Gastrocnemius medialis (tissue), 4 donors: Measurements from ENCODE around the gene MYT1.

ENCODE experiments used
- POLR2A ChIP-seq, 2 donors: fragments of 450-650 bp; IDR thresholded peaks; one replicate each; pipeline ENCODE4 v1.6.1; 2017; ENCODE audit warnings: antibody characterized with exemption in 2 of 2, mild to moderate bottlenecking in 2 of 2, moderate library complexity in 2 of 2
- TF ChIP-seq, protein P1 (sequence below), 5 experiments: fragments of 450-650 bp in 3 of 5; fragments of 200-600 bp in 2 of 5; sonication (generic) in 2 of 5; IDR thresholded peaks in 4 of 5; conservative IDR thresholded peaks in 1 of 5; 1 replicate in 4 of 5; 2 replicates in 1 of 5; pipeline ENCODE4 v1.5.1; 2016 to 2019; ENCODE audit warnings: antibody characterized with exemption in 5 of 5, mild to moderate bottlenecking in 3 of 5, moderate library complexity in 3 of 5

DNA sequence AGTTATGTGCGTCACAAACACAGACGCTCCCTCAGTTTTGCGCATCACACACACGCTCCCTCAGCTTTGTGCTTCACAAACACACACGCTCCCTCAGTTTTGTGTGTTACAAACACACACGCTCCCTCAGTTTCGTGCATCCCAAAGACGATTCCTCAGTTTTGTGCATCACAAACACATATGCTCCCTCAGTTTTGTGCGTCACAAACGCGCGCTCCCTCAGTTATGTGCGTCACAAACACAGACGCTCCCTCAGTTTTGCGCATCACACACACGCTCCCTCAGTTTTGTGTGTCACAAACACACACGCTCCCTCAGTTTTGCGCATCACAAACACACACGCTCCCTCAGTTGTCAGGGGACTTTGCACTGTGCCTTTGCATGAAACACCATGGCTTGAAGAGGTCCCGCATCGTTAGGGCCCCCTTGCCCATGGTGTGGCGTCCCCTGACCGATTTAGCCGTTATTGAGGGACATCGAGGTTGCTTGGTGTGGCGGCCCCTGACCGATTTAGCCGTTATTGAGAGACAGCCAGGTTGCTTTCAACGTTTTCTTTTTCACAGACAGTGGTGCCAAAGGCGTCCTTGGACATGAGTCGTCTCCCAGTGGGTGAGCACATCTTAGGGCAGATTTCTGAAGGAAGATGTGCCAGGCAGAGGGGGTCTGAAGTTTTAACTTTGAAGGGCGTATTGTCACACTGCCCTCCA lies 28.1 kb upstream of the MYT1 start:
- TF ChIP-seq, protein P1, sequence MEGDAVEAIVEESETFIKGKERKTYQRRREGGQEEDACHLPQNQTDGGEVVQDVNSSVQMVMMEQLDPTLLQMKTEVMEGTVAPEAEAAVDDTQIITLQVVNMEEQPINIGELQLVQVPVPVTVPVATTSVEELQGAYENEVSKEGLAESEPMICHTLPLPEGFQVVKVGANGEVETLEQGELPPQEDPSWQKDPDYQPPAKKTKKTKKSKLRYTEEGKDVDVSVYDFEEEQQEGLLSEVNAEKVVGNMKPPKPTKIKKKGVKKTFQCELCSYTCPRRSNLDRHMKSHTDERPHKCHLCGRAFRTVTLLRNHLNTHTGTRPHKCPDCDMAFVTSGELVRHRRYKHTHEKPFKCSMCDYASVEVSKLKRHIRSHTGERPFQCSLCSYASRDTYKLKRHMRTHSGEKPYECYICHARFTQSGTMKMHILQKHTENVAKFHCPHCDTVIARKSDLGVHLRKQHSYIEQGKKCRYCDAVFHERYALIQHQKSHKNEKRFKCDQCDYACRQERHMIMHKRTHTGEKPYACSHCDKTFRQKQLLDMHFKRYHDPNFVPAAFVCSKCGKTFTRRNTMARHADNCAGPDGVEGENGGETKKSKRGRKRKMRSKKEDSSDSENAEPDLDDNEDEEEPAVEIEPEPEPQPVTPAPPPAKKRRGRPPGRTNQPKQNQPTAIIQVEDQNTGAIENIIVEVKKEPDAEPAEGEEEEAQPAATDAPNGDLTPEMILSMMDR (IDR thresholded peaks at IDR 0.05 in 4 of 5, conservative IDR thresholded peaks at IDR 0.05 in 1 of 5): no peak
- no peak for TF ChIP-seq POLR2A (IDR thresholded peaks at IDR 0.05)
